Cardiac septum (tissue), 1 donor: ENCODE data around the gene MTRR. TPM values are rescaled to one million over a fixed set of nuclear protein-coding genes. Genes with fewer than 3 reads are reported as not detected.

Experiments
- DNase-seq: peaks from one replicate; pipeline ENCODE4 v3.0.0-alpha.2; 2020; ENCODE audit warnings: low spot score
- intact Hi-C: fragments of 100-400 bp; cut with DNase I; formaldehyde crosslinking; loops from one replicate; pipeline ENCODE4 v1.14.0; 2022
- total RNA-seq: library from RNA; stranded (reverse); fragmentation: NEBNext Ultra II Directional; extraction: Animal tissue kit (Norgen Biotek cat#: 25700); gene quantifications from one replicate; pipeline ENCODE4 v1.2.1, GENCODE V29; 2021
- donor health status: DM: no; HTN: no; CAD: no.

Gene MTRR
- total RNA-seq, 1 donor from 2014 or later: 37.2 TPM

GRCh38 chr5:7927466-7928375, 58.8 kb downstream of the MTRR start:
- intact Hi-C loops: no loop called here
- DNase-seq: no peak

- DNase-seq: no peak
- intact Hi-C loops: no loop called here
Observed at GRCh38 chr5:7930011-7930410, 61.1 kb downstream of the MTRR start.

- intact Hi-C loops: no loop called here
- DNase-seq: no peak
Observed at GRCh38 chr5:7941692-7942091, 72.7 kb downstream of the MTRR start.

- intact Hi-C loops: no loop called here
Observed at GRCh38 chr5:7947301-7947700, 78.4 kb downstream of the MTRR start.

More at GRCh38 chr5:7947301-7947700, 78.4 kb downstream of the MTRR start:
- no peak for DNase-seq

Other genes with a start within 250 kb of the MTRR start
- gene CFAP90, start 18.0 kb upstream of the MTRR start, total RNA-seq: not detected
- gene FASTKD3, start 117 bp upstream of the MTRR start, total RNA-seq: 4.7 TPM